Liver (tissue), 3 donors: ENCODE results near the gene MRPS18A.

Experiments
- FOXA1 ChIP-seq: IDR thresholded peaks from 2 replicates; pipeline ENCODE4 v1.6.1; 2016; ENCODE audit warnings: antibody characterized with exemption
- GABPA ChIP-seq, 2 donors: IDR thresholded peaks in 1 of 2; conservative IDR thresholded peaks in 1 of 2; 2 replicates each; pipeline ENCODE4 v1.6.1; 2016; ENCODE audit warnings: antibody characterized with exemption in 2 of 2, mild to moderate bottlenecking in 1 of 2, moderate library complexity in 1 of 2
- JUND ChIP-seq, 2 donors: IDR thresholded peaks; 2 replicates each; pipeline ENCODE4 v1.6.1; 2016; ENCODE audit warnings: antibody characterized with exemption in 2 of 2
- RAD21 ChIP-seq, 2 donors: IDR thresholded peaks; 2 replicates each; pipeline ENCODE4 v1.6.1; 2016; ENCODE audit warnings: antibody characterized with exemption in 2 of 2, mild to moderate bottlenecking in 2 of 2
- RXRA ChIP-seq, 2 donors: IDR thresholded peaks; 2 replicates each; pipeline ENCODE4 v1.6.1; 2017 to 2018; ENCODE audit warnings: antibody characterized with exemption in 2 of 2, mild to moderate bottlenecking in 1 of 2
- TAF1 ChIP-seq: conservative IDR thresholded peaks from 2 replicates; pipeline ENCODE4 v1.6.1; 2016; ENCODE audit warnings: antibody characterized with exemption, mild to moderate bottlenecking
- YY1 ChIP-seq: IDR thresholded peaks from 2 replicates; pipeline ENCODE4 v1.6.1; 2016; ENCODE audit warnings: antibody characterized with exemption, mild to moderate bottlenecking
- TF ChIP-seq, protein P1 (sequence below): fragments of 150-350 bp; IDR thresholded peaks from 2 replicates; pipeline ENCODE4 v1.5.1; 2017; ENCODE audit warnings: improper control_type of control experiment, low read depth, low read length; ENCODE audit not compliant: missing input control
- TF ChIP-seq, protein P2 (sequence below): IDR thresholded peaks from 2 replicates; pipeline ENCODE4 v1.6.1; 2016; ENCODE audit warnings: antibody characterized with exemption
- donor health status: healthy.
- donor health status: healthy.

DNA sequence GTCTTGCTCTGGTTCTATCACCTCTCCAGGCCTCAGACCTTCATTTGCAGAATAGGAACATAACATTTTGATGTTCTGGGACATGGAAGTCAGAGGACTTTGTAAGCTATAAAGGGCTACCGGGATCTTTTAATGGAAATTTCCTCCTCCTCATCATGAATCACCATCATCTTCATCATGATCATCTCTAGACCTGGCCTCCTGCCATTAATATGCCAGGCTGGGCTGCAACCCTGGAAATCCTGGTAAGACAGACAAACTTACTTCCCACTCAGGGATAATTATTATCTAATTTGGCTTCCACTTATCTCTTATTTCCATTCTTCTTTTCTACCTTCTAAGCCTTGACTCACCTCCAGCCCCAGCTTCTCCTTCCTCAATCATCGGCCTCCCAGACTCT is 41.0 kb upstream of the MRPS18A start:
- TF ChIP-seq, protein P1, sequence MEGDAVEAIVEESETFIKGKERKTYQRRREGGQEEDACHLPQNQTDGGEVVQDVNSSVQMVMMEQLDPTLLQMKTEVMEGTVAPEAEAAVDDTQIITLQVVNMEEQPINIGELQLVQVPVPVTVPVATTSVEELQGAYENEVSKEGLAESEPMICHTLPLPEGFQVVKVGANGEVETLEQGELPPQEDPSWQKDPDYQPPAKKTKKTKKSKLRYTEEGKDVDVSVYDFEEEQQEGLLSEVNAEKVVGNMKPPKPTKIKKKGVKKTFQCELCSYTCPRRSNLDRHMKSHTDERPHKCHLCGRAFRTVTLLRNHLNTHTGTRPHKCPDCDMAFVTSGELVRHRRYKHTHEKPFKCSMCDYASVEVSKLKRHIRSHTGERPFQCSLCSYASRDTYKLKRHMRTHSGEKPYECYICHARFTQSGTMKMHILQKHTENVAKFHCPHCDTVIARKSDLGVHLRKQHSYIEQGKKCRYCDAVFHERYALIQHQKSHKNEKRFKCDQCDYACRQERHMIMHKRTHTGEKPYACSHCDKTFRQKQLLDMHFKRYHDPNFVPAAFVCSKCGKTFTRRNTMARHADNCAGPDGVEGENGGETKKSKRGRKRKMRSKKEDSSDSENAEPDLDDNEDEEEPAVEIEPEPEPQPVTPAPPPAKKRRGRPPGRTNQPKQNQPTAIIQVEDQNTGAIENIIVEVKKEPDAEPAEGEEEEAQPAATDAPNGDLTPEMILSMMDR: no peak
- TF ChIP-seq GABPA (IDR thresholded peaks at IDR 0.05 in 1 of 2, conservative IDR thresholded peaks at IDR 0.05 in 1 of 2) (no peak), TAF1 (no peak), RAD21 (IDR thresholded peaks at IDR 0.05) (no peak), RXRA (IDR thresholded peaks at IDR 0.05) (no peak), YY1 (no peak), JUND (IDR thresholded peaks at IDR 0.05) (no peak), FOXA1 (no peak)
- TF ChIP-seq, protein P2, sequence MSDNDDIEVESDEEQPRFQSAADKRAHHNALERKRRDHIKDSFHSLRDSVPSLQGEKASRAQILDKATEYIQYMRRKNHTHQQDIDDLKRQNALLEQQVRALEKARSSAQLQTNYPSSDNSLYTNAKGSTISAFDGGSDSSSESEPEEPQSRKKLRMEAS: no peak
